T-helper 2 cell treated with Interferon-gamma antibody and Interleukin-4, amounts not matched to agents 100 ng/mL and 5 ng/mL, for 36 hours (primary cell): ENCODE data around the gene PDLIM4. TPM values are rescaled to one million over a fixed set of nuclear protein-coding genes. Genes with fewer than 3 reads are reported as not detected.

ENCODE experiments used
- intact Hi-C: fragments of 100-400 bp; cut with micrococcal nuclease; formaldehyde crosslinking; loops from one replicate; pipeline ENCODE4 v1.15.1; 2023
- total RNA-seq: library from RNA; stranded (reverse); gene quantifications from 2 replicates; pipeline ENCODE4 v1.2.3, GENCODE V29; 2022

Gene PDLIM4
- total RNA-seq, 1 donor from 2014 or later: 0.23 TPM

GRCh38 chr5:132253008-132253441 lies 4.5 kb upstream of the PDLIM4 start:
- intact Hi-C loops: no loop called here

GRCh38 chr5:132253452-132254320 lies 3.8 kb upstream of the PDLIM4 start:
- intact Hi-C loops: no loop called here

GRCh38 chr5:132254321-132254977 lies 3.0 kb upstream of the PDLIM4 start:
- intact Hi-C loops: no loop called here

GRCh38 chr5:132256086-132256782 lies 1.3 kb upstream of the PDLIM4 start:
- intact Hi-C loops: no loop called here

GRCh38 chr5:132256783-132257130 lies 739 bp upstream of the PDLIM4 start:
- intact Hi-C loops: no loop called here

GRCh38 chr5:132258102-132259068 lies 889 bp downstream of the PDLIM4 start:
- intact Hi-C loops: no loop called here

GRCh38 chr5:132259069-132259851 lies 1.8 kb downstream of the PDLIM4 start:
- intact Hi-C loops: no loop called here

GRCh38 chr5:132260051-132260450 lies 2.6 kb downstream of the PDLIM4 start:
- intact Hi-C loops: no loop called here

- intact Hi-C loops: no loop called here
Measured at GRCh38 chr5:132260714-132261551, 3.4 kb downstream of the PDLIM4 start.

GRCh38 chr5:132261881-132262845 lies 4.7 kb downstream of the PDLIM4 start:
- intact Hi-C loops: no loop called here

- intact Hi-C loops: no loop called here
Measured at GRCh38 chr5:132262882-132263547, 5.5 kb downstream of the PDLIM4 start.

- intact Hi-C loops: no loop called here
Measured at GRCh38 chr5:132263548-132264261, 6.2 kb downstream of the PDLIM4 start.

GRCh38 chr5:132264546-132265335 lies 7.2 kb downstream of the PDLIM4 start:
- intact Hi-C loops: no loop called here

- intact Hi-C loops: no loop called here
Measured at GRCh38 chr5:132265336-132266030, 8.0 kb downstream of the PDLIM4 start.

GRCh38 chr5:132266031-132266835 lies 8.7 kb downstream of the PDLIM4 start:
- intact Hi-C loops: no loop called here
